GM12892 (cell line): ENCODE results near the gene ARHGAP15.

Experiments
- POLR2A ChIP-seq: IDR thresholded peaks from 2 replicates; pipeline ENCODE4 v1.6.1; 2011; ENCODE audit warnings: low read depth, low read length, control low read depth
- POLR2AphosphoS5 ChIP-seq: IDR thresholded peaks from 2 replicates; pipeline ENCODE4 v1.6.1; 2011; ENCODE audit warnings: low read depth, low read length, control low read depth
- TAF1 ChIP-seq: IDR thresholded peaks from 2 replicates; pipeline ENCODE4 v1.6.1; 2011; ENCODE audit warnings: low read depth, mild to moderate bottlenecking, control low read depth, low read length, borderline replicate concordance

- TF ChIP-seq POLR2AphosphoS5 (no peak), POLR2A (no peak), TAF1 (no peak)
Observed at GRCh38 chr2:143463719-143464118, 334.5 kb downstream of the ARHGAP15 start.
